ENCODE data around the gene NDUFS7.

DNA sequence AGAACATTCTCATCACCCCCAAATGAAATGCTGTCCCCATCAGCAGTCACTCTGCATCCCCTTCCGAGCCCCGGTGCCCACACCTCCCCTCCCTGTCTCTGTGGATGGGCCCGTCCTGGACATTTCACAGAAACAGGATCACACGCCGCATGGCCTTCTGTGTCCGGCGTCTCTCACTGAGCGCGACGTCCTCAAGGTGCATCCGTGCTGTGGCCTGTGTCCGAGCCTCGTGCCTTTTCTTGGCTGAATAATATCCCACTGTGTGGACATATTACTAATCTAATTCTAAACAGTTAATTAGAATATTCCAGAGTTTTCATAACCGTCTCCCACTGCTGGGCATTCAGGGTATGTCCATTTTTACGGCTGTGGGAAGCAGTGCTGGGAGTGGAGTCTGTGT, 8.7 kb downstream of the NDUFS7 start:
- no peak for TF ChIP-seq POLR2A (IDR thresholded peaks at IDR 0.05)
- no peak for TF ChIP-seq CTCF (IDR thresholded peaks at IDR 0.05)
